ENCODE results near the gene RBP2.
"Not testable (repeated sequence)": the region's sequence is repeated elsewhere in the genome, so short reads cannot be mapped to it uniquely, and the experiment has no call there.

Gene RBP2

DNA sequence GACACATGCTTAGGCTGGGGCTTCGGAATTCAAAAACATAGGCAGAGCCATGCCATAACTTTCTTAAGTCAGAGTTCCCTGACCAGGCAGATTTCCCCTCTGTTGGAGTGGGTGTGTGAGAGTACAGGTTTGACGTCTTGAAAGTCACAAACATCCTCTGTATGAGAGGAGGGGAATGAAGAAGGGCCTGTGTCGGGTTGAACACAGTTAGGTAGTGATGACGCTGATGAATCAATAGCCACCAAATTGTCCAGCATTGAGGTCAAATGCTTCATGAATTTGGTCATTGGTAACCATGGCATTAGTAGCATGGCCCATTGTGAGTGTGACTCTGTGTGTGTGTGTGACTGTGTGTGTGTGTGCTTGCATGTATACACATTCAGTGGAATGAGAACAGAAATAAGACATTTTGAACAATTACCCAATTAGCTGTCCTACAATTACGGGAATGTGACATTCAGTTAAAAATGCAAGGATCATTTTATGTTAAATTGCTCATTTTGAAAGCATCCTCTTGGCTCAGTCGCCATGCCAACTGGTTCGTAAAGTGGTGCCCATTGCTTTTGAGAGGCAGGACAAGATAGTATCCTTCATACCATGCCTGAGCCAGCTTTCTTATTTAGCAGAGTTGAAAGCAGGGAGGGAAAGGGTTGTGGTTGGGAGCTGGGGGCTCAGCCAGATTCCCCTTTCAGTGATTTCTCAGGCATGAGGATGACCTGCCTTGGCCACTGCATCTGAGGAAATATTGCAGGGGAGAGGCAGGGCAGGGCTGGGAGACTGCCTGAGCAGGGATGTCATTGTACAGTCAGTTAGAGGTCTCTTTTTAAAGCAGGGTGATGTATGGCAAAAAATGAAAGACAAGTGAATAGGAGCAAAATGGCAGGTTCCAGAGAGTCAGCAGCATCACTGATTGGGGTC, 35.4 kb downstream of the RBP2 start:
- no peak for FAIRE-seq

DNA sequence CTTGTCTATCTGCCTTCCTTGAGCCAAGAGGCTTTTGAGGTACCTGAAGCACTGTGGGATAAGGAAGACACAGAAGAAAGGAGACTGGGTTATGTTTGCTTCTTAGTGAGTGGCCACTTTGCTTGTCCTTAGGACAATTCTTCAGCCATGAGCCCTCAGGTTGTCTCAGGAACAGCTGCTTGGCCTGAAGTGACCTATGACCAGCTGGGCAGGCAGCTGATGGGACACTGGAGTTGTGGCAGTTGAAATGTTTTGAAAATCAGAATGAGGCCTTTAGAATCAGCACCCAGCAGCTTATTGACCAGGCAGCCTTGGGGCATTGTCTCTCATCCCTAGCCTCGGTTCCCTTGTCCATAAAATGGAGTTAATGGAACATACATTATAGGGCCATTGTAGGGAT, 37.0 kb downstream of the RBP2 start:
- no peak for FAIRE-seq

DNA sequence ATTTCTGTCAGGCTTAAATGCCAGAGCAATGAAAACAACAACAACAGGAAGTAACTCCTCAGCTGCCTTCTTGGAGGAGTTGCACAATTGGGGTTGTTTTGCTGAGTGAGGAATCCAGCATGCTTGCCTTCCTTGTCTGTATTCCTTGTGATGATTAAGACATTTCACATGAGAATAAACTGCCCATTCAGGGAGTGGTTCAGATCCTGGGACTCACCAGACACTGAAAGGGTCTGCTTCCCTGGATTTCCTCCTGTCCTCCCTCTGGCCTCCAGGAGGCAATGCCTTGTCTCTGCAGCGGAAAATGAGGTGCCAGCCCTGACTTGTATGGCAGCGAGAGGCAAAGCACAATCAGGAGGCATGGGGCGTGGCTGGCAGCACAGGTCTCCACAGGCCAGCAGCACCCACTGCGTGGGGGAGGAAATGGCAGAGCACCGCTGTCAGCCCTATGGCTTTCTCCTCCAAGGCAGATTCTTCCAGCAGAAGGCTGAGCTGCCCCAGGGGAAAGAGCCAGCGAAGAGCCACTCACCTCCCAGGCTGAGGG, 41.5 kb downstream of the RBP2 start:
- FAIRE-seq: no peak

DNA sequence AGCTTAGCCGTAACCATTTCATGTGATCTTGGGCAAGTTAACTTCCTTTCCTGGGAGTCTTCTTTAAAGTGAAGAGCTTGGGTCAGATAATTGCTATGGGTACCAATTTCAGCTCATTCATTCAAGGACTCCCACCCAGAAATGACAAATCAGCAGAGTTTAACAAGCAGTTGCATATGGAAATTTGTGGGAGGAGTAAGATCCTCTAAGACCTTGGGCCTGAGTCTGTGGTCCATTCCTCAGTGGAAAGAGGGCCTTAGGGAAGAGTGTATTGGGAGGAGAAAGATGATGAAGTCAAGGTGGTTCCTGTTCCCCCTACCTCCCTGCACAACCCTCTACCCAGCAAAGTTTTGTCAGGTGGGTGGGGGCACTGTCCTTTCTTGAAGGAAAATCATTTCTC, 42.1 kb downstream of the RBP2 start:
- FAIRE-seq: no peak

DNA sequence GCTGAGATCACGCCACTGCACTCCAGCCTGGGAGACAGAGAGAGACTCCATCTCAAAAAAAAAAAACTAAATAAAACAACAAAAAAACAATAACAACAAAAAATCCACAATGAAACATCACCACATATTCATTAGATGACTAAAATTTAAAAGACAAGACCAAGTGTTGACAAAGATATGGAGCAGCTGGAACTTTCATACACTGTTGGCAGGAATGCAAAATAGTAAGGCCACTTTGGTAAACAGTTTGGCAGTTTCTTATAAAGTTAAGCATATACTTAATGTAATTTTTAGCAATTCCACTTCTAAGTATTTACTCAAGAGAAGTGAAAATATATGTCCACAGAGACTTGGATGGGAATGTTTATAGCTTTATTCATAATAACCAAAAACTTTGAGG, 43.2 kb downstream of the RBP2 start:
- no peak for FAIRE-seq

DNA sequence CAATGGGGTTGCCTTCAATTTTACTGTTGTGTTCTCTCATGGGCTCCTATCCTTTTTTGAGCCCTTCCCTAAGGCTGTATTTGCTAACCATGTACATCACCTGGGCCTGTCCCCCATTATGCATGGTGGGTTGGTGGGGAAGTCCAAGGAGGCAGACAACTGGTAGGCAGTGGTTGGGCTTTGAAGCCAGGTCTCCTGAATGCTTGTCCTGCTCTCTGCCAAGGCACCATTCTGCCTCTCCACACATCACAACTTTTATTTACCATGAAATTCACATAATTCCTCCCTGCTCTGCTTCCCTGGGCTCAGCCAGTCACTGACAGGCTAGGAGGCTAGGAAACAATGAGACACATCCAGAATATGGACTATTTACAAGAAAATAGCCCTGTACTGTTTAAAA, 45.8 kb downstream of the RBP2 start:
- FAIRE-seq: no peak

DNA sequence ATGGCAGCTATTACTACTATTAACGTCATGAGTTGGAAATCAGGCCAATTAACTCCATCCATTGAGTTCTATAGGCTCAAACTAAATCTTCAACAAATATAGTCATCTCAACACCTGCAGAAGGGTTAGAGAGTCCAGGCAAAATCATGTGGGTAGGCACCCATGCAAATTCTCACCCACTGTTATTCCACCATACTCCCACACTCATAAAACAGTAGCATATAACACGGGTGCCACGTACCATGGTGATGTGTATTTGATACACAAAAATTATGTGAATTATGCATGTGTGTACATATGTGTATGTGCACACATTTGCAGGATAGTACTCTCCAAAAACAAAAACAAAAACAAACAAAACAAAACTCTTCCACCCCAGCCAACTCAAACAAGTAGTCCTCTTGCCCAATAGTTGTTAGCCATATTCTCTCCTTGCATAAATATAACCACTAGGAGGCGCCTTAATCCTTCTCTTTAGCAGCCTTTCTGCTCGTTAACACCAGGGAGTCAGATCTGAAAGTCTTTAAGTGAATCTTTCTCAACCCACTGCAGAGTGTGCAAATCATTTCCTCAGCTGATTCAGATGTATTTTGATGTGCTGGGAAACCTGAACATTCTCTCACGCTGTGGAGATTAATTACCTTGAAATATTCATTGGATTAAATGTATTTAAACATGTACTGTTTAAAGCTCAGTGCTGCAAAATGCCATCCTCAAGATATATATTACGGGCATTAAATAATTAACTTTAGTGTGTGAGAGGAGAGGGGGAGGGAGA, 48.8 kb downstream of the RBP2 start:
- no peak for FAIRE-seq

DNA sequence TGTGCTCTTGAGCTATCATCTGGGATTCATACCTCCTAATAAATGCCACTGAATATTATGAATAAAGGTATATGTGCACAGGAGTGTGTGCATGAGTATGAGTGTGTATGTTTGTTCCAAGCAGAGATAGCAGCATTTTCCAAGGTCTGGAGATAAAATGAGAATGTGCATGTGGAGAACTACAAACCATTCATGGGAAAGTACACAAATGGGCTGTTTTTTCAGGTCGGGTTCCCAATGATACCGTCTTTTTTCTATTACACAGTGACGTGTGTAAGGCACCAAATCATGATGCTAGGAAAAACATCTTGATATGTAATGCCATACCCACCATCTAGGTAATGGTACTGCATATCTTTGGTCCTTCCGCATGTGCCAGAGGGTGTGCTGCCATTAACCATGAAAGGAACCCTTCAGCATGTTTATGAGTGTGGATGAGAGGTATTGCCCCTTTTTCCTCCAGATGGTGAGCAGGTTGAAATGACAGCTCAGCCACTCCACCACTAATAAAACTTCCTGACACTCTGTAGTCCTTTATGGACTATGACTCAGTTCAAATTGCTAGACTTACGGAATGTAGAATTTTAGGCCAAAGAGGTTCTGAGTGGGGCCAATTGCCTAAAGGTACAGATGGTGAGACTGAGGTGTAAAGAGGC, 50.4 kb downstream of the RBP2 start:
- FAIRE-seq: no peak

DNA sequence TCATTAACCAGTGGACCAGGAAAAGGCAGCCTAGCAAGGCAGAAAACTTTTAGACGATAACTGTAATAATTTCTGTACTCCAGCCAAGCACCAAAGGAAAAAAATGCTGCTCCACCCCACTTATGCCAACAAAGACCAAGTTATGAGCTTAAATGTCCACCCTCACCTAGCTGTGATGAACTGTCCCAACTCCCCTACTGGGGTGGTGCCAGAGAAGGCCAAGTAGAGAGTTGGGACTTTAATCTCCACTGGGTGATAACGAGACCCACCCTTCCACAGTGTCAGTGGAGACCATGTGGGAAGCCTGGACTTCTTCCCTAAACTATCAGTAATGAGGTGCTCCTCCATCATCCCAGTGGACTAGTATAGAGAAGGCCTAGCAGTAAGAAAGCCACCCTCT, 53.1 kb downstream of the RBP2 start:
- no peak for FAIRE-seq

DNA sequence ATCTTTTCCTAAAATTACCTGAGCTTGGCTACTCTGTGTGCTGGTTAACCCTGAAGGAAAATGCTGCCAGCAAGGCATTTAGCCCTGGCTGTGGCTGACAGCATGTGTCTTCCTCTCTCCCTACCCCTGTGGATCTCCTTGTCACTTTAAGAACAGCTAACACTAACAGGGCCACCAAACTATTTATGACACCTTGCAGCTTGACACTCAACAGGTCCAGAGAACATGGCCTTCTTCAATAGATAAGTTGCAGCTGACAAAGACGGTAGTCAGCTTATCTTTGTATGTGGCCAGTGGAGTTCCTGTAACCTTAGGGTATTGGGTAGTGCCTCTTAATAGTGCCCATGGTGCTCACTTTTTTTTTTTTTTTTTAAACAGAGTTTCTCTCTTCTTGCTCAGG, 54.9 kb downstream of the RBP2 start:
- no peak for FAIRE-seq

DNA sequence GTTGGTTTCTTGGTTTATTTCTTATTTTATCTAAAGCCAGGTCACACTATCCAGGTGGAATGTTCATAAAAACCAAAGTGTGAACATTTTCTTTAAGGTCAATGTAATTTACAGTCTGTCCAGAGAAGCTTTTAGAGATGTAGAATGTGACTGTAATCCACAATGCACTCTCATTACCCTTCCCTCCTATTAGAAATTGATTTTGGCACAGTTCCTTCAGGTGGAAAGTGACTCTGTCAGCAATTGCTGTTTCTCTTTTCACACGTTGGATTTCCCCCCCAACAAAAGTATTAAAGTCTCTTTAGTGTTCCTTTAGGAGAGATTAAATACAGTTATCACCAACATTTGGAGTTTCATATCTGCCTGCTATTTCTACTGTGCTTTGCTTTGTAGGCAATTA, 55.3 kb downstream of the RBP2 start:
- no peak for FAIRE-seq

DNA sequence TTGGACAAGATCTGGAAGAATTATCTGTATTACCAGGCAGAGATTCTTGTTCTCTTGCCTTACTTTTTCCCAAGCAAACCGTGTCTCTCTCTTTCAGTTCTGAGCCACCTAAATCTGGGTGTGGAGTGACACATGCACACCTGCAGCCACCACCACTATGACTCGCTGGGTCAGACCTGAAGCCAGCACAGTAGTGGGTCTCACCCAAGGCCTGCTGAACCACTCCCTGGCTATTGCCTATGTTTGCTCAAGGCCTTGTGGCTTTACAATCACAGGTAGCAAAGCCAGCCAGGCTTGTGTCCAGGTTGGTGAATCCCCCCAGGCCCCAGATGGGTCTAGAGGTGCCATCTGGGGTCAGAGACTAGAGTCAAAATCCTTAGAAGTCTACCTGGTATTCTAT, 58.2 kb downstream of the RBP2 start:
- FAIRE-seq: no peak

DNA sequence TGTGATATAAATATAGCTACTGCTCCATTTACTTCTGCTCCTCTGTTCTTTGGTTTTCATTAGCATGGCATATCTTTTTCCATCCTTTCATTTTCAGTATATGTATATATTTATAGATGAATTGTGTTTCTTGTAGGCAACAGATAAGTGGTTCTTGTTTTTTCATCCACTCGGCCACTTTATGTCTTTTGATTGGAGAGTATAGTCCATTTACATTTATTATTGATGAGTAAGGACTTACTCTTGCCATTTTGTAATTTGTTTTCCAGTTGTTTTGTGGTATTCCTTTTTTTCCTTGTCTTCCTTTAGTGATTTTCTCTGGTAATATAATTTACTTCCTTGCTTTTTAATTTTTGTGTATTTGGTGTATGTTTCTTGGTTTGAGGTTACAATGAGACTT, 60.0 kb downstream of the RBP2 start:
- no peak for FAIRE-seq

DNA sequence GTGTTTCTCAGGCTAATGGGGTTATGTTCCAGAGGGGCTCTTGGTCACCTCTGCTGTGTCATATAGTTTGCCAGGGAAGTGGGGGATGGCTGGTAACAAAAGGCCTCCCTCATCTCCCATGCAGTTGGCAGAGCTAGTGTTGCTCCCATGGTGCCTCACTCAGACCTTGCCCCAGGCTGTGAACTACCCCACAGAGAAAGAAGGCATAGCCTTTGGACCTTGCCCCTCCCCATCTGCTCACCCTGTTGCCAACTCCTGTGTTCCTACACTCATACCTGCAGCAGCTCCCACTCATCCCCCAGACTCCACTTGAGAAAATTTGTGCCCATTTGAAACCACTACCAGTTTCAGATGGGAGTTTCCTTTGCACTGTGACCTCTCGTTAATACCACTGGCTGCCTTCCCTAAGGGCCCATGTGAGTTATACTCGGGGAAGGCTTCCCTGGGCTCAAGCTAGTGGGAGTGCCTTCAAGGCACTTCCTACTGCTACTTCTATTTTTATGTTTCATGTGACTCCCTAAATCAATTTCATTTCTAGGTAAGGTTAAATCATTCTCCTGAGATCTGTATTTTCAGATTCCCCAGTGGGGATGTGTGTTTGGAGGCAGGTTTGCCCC, 61.6 kb downstream of the RBP2 start:
- FAIRE-seq: no peak

DNA sequence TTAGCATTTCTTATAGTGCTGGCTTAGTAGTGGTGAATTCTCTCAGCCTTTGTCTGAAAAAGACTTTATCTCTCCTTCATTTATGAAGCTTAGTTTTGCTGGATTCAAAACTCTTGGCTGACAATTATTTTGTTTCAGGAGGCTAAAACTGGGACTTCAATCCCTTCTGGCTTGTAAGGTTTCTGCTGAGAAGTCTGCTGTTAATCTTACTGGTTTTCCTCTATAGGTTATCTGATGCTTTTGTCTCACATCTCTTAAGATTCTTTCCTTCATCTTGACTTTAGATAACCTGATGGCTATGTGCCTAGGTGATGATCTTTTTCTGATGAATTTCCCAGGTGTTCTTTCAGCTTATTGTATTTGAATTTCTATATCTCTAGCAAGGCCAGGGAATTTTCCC, 63.4 kb downstream of the RBP2 start:
- FAIRE-seq: not testable (repeated sequence)

Data from colon (tissue), 2 donors.